AG04449 (cell line): ENCODE measurements around the gene REEP3.
"Not testable (repeated sequence)": the region's sequence is repeated elsewhere in the genome, so short reads cannot be mapped to it uniquely, and the experiment has no call there.

Source experiments
- CTCF ChIA-PET: fragments of 350-600 bp; formaldehyde crosslinking; extraction: SDS; loops from one replicate; lab custom pipeline; 2021; ENCODE audit warnings: antibody characterized with exemption; lab: Yijun Ruan, JAX
- POLR2A ChIA-PET: fragments of 400-600, 350-600 bp; formaldehyde crosslinking; extraction: SDS; loops from one replicate; lab custom pipeline; 2020; ENCODE audit warnings: antibody characterized with exemption, inconsistent platforms; lab: Yijun Ruan, JAX
- DNase-seq: peaks from one replicate; pipeline ENCODE4 v3.0.0-alpha.2; 2010; ENCODE audit warnings: low read depth, low spot score
- H3K4me3 ChIP-seq: 2 replicates; pipeline ENCODE4 v1.5.1; 2011; ENCODE audit warnings: low read depth, mild to moderate bottlenecking, control low read depth, low read length
- TF ChIP-seq, protein P1 (sequence below): IDR thresholded peaks from one replicate; pipeline ENCODE4 v1.5.1; 2011; ENCODE audit warnings: mild to moderate bottlenecking, moderate library complexity, low read length, control low read depth, inconsistent platforms; ENCODE audit not compliant: insufficient read depth; ENCODE audit errors: missing control alignments

REEP3 gene

DNA sequence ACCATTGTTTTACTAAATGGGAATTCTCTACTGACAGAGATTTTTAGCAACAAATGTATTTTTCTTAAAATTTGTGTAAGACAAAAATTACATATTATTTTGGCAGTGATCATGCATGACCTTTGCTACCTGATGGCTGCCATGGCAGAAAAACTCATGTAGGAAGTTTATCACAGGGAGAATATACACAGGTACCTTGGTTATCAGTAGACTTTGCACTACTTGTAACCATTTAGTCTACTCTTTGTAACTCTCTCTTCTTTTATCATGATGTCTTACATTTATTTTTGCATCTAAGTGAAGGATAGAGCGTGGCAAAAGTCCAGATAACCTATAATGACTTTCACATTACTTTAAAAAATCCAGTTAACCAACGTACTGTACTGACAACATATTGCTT, 34.1 kb downstream of the REEP3 start:
- TF ChIP-seq, protein P1, sequence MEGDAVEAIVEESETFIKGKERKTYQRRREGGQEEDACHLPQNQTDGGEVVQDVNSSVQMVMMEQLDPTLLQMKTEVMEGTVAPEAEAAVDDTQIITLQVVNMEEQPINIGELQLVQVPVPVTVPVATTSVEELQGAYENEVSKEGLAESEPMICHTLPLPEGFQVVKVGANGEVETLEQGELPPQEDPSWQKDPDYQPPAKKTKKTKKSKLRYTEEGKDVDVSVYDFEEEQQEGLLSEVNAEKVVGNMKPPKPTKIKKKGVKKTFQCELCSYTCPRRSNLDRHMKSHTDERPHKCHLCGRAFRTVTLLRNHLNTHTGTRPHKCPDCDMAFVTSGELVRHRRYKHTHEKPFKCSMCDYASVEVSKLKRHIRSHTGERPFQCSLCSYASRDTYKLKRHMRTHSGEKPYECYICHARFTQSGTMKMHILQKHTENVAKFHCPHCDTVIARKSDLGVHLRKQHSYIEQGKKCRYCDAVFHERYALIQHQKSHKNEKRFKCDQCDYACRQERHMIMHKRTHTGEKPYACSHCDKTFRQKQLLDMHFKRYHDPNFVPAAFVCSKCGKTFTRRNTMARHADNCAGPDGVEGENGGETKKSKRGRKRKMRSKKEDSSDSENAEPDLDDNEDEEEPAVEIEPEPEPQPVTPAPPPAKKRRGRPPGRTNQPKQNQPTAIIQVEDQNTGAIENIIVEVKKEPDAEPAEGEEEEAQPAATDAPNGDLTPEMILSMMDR: no peak
- H3K4me3 ChIP-seq: no peak overlapping the region
- no peak for DNase-seq
- POLR2A ChIA-PET: no interaction called here
- CTCF ChIA-PET: interaction anchor here (0.6 to 2.5 kb wide), 3 partner anchors 29 to 388 kb away, joined by 4 to 9 read pairs (median 5); no protein-coding TSS in a partner anchor

GRCh38 chr10:63558132-63558784, 37.1 kb downstream of the REEP3 start:
- DNase-seq: no peak
- TF ChIP-seq, protein P1: no peak
- H3K4me3 ChIP-seq: no peak overlapping the region
- POLR2A ChIA-PET: no interaction called here
- CTCF ChIA-PET: interaction anchor here (0.7 to 1.2 kb wide), 2 partner anchors 12 to 117 kb away, joined by 3 to 4 read pairs; no protein-coding TSS in a partner anchor

GRCh38 chr10:63561341-63561740, 40.1 kb downstream of the REEP3 start:
- TF ChIP-seq, protein P1: no peak
- ChIA-PET CTCF (interaction anchor here (1.3 kb wide), 1 partner anchor 360 kb away, joined by 3 read pairs; no protein-coding TSS in a partner anchor), POLR2A (interaction anchor here (0.7 kb wide), 1 partner anchor 9 kb away, joined by 3 read pairs; no protein-coding TSS in a partner anchor)

GRCh38 chr10:63562391-63562790, 41.2 kb downstream of the REEP3 start:
- CTCF ChIA-PET: interaction anchor here (0.8 to 1.3 kb wide), 2 partner anchors 24 to 361 kb away, joined by 3 read pairs; no protein-coding TSS in a partner anchor
- TF ChIP-seq, protein P1: no peak
- H3K4me3 ChIP-seq: no peak overlapping the region
- no peak for DNase-seq
- POLR2A ChIA-PET: no interaction called here

More at GRCh38 chr10:63561341-63561740, 40.1 kb downstream of the REEP3 start:
- DNase-seq: no peak
- no peak overlapping the region for H3K4me3 ChIP-seq

DNA sequence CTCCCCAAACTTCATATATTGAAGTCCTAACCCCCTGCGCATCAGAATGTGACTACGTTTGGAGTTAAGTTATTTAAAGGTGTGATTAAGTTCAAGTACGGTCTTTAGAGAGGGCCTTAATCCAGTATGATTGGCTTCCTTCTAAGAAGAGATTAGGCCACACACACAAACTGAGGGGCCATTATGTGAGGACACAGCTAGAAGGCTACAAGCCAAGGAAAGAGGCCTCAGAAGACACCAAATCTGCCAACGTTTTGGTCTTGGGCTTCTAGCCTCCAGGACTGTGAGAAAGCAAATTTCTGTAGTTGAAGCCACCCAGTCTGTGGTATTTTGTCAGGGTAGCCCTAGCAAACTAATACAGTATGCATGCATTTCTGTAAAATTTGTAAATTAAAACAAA, 41.7 kb downstream of the REEP3 start:
- ChIA-PET CTCF (no interaction called here), POLR2A (no interaction called here)
- no peak for DNase-seq
- no peak overlapping the region for H3K4me3 ChIP-seq
- TF ChIP-seq, protein P1: no peak

DNA sequence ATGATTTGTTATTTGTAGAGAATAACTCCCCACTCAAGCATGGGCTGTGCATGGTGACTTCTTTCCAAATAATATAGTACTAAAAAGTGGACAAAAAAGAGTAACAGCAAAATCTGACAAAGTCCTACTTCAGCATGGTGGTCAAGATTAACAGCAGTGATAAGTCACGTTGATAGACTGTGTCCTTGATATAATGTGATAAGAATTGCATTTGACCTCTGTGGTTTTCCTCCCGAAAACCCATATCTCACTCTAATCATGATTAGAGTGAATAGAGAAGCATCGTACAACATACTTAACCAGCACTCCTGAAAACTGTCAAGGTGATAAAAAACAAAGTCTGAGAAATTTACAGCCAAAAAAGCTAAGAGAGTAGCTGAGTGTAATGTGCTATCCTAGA, 42.4 kb downstream of the REEP3 start:
- ChIA-PET POLR2A (interaction anchor here (0.6 kb wide), 1 partner anchor 296 kb away, joined by 3 read pairs; no protein-coding TSS in a partner anchor), CTCF (no interaction called here)
- no peak for DNase-seq
- TF ChIP-seq, protein P1: no peak
- no peak overlapping the region for H3K4me3 ChIP-seq

- DNase-seq, H3K4me3 ChIP-seq, POLR2A ChIA-PET: not testable (repeated sequence)
- CTCF ChIA-PET: interaction anchor here (0.6 kb wide), 1 partner anchor 54 kb away, joined by 3 read pairs; no protein-coding TSS in a partner anchor
These were observed 43.5 kb downstream of the REEP3 start for GRCh38 chr10:63564731-63565130.
